GM21786 (cell line): ENCODE data around the gene SKI.

Experiments used
- ATAC-seq: cut with Tn5 transposase; IDR thresholded peaks from one replicate; pipeline ENCODE4 v1.9.1; 2021; ENCODE audit not compliant: unreplicated experiment

Gene SKI

GRCh38 chr1:2304282-2304681 lies 76.2 kb downstream of the SKI start:
- no peak for ATAC-seq

DNA sequence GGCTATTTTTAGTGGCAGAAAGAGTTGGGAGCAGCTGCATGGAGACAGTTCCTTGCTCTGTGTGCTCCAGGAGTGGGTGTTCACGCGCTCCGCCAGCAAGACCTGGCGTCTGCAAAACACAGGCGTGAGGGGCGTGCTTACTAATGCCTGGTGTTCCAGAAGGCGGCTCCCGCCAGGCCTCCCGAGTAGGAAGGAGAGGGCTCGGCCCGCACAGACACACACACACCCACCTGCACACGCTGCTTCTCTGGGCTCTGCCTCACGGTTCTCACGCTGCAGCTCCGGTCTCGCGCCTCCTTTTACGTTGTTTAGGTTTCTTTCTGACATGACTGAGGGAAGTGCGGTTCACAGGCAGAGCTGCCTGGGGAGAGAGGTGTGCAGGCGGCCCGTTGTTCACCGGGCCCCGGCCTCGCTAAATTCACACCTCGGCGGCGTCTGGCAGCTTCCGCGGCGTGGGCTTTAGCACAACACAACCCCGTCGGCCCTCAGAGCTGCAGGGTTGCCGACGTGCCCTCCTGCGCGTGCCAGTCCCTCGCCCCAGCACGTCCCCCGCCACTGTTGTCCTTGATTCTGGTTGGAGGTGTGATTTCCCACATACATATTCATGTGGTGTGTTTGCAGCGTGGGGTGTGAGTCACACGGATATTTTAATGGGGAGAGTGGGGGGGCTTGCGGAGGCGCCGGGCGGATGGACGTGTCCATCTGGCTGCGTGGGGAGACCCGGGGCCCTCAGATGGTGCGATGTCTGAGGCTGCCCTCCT lies 77.0 kb downstream of the SKI start:
- ATAC-seq: no peak

GRCh38 chr1:2306151-2306978 lies 78.2 kb downstream of the SKI start:
- no peak for ATAC-seq

GRCh38 chr1:2307064-2307605 lies 79.0 kb downstream of the SKI start:
- ATAC-seq: no peak

GRCh38 chr1:2307972-2308371 lies 79.9 kb downstream of the SKI start:
- no peak for ATAC-seq

DNA sequence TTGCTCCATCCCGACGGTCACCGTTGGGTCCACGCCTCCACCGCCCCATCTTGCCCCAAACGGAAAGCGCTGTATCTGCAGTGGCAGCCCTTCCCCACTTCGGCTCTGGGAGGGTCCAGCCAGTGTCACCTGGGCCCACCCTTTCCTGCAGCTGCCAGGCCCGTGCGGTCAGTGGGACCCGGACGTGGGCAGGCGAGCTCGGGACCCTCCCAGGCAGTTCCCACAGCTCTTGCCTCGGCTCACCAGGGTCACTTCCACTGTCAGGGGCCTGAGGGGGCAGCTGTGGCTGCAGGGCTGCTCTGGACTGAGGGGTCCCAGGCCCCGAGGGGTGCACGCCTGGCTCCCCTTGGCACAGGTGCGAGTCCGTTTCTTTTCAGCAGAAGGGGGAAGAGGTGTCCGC lies 80.7 kb downstream of the SKI start:
- ATAC-seq: no peak

GRCh38 chr1:2310332-2311183 lies 82.4 kb downstream of the SKI start:
- ATAC-seq: no peak

GRCh38 chr1:2311184-2312032 lies 83.3 kb downstream of the SKI start:
- ATAC-seq: no peak

GRCh38 chr1:2312160-2312514 lies 84.0 kb downstream of the SKI start:
- no peak for ATAC-seq

GRCh38 chr1:2312515-2313301 lies 84.6 kb downstream of the SKI start:
- no peak for ATAC-seq

GRCh38 chr1:2313651-2314261 lies 85.6 kb downstream of the SKI start:
- no peak for ATAC-seq

GRCh38 chr1:2314273-2314802 lies 86.2 kb downstream of the SKI start:
- no peak for ATAC-seq

DNA sequence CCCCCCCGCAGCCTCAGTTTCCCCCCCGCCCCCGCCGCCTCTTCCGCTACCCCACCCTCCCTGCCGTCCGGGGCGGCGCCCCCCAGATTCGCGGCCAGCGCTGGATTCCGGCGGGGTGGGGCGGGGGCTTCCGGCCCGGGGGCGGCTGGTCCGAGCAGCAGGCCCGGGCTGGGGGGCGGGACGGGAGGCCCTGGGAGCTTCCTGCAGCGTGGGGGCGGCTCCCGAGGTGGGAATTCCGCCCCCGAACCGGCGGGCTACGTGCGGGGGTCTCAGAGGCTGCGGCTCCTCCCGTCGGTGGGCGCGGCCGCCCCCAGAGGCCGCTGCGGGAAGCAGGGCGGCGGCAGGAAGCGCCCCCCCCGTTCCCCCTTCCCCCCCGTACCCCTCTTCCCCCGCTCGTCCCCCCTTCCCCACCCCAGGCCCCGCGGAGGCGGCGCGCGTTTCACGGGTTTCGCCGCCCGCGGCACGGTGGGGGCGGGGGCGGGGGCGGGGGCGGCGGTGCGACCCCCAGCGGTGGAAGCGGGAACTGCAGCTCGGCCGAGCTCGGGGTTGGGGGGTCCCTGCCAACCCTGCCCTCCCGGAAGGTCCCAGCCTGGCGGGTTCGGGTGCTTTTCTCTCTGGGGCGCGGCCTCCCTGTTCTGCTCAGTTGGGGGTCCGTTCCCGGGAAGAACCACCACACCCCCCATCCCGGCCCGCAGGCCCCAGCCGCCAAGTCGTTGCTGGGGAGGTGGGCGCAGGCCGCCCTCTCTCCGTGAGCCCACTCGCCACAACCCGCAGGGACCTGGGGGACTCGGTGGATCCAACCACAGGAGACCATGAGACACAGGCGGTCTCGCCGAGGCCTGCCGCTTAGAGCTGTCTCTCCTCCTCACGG lies 86.9 kb downstream of the SKI start:
- ATAC-seq: no peak

GRCh38 chr1:2315674-2316450 lies 87.7 kb downstream of the SKI start:
- no peak for ATAC-seq

GRCh38 chr1:2316451-2316961 lies 88.4 kb downstream of the SKI start:
- ATAC-seq: no peak

- ATAC-seq: no peak
Observed at GRCh38 chr1:2317230-2318065, 89.3 kb downstream of the SKI start.
